Activated CD8-positive, alpha-beta memory T cell treated with anti-CD3 and anti-CD28 coated beads for 4 hours (primary cell): ENCODE measurements around the gene ACOT7.
"Not testable (repeated sequence)": the region's sequence is repeated elsewhere in the genome, so short reads cannot be mapped to it uniquely, and the experiment has no call there.

Experiments used
- DNase-seq, 2 donors: peaks; one replicate each; pipeline ENCODE4 v3.0.0-alpha.2; 2020; ENCODE audit warnings: low read depth in 2 of 2

The ACOT7 gene

GRCh38 chr1:6393400-6394187, at the start of gene ACOT7:
Gene ACOT7, minus strand, starts transcription at chr1:6393767. Its CDS starts 368 bp downstream, at chr1:6393399.
- peak; percentile 76 to 81 for DNase-seq

GRCh38 chr1:6441586-6441985, 48.0 kb upstream of the ACOT7 start:
- DNase-seq, result no peak

- peak; percentile 44 to 48 for DNase-seq
Measured at GRCh38 chr1:6440198-6441126, 46.9 kb upstream of the ACOT7 start.

- peak; percentile 49 to 53 for DNase-seq
Measured at GRCh38 chr1:6438047-6438525, 44.5 kb upstream of the ACOT7 start.

- not testable (repeated sequence) for DNase-seq
Measured at GRCh38 chr1:6437012-6437700, 43.6 kb upstream of the ACOT7 start.

GRCh38 chr1:6436277-6436676, 42.7 kb upstream of the ACOT7 start:
- not testable (repeated sequence) for DNase-seq

GRCh38 chr1:6435547-6435946, 42.0 kb upstream of the ACOT7 start:
- no peak for DNase-seq

- no peak for DNase-seq
Measured at GRCh38 chr1:6435129-6435528, 41.6 kb upstream of the ACOT7 start.

- DNase-seq, result no peak
Measured at GRCh38 chr1:6434186-6434585, 40.6 kb upstream of the ACOT7 start.

GRCh38 chr1:6431645-6432579, 38.3 kb upstream of the ACOT7 start:
- DNase-seq, result not testable (repeated sequence)

GRCh38 chr1:6429660-6430411, 36.3 kb upstream of the ACOT7 start:
- DNase-seq, result not testable (repeated sequence)

GRCh38 chr1:6428453-6428852, 34.9 kb upstream of the ACOT7 start:
- DNase-seq, result not testable (repeated sequence)

- no peak for DNase-seq
Measured at GRCh38 chr1:6427441-6428390, 34.1 kb upstream of the ACOT7 start.

- DNase-seq, result no peak
Measured at GRCh38 chr1:6426972-6427350, 33.4 kb upstream of the ACOT7 start.

- DNase-seq, result no peak
Measured at GRCh38 chr1:6426277-6426971, 32.9 kb upstream of the ACOT7 start.

- no peak for DNase-seq
Measured at GRCh38 chr1:6425658-6426057, 32.1 kb upstream of the ACOT7 start.

GRCh38 chr1:6424619-6425593, 31.3 kb upstream of the ACOT7 start, which contains the start of gene ESPN:
Gene ESPN, plus strand, starts transcription at chr1:6424776. Its CDS starts 180 bp downstream, at chr1:6424956.
- no peak for DNase-seq
